GM10266 (cell line): ENCODE results near the gene TOMM22.
A peak's percentile ranks its signal among the peaks of the same experiment; 100 is the strongest.

Source experiments
- DNase-seq: peaks from one replicate; pipeline ENCODE4 v3.0.0; 2012; ENCODE audit errors: extremely low spot score
- CTCF ChIP-seq: IDR thresholded peaks from 2 replicates; pipeline ENCODE4 v1.5.1; 2012; ENCODE audit warnings: mild to moderate bottlenecking, low read depth; ENCODE audit not compliant: control insufficient read depth, insufficient read depth; ENCODE audit errors: missing control alignments

TOMM22 gene

GRCh38 chr22:38731703-38732161 lies 50.0 kb downstream of the TOMM22 start:
- no peak for DNase-seq
- TF ChIP-seq CTCF, result no peak

- TF ChIP-seq CTCF, result no peak
- no peak for DNase-seq
These were observed 50.6 kb downstream of the TOMM22 start for GRCh38 chr22:38732251-38732815.

- peak; percentile 49 for DNase-seq
These were observed 51.6 kb downstream of the TOMM22 start for GRCh38 chr22:38733329-38733723.

GRCh38 chr22:38733724-38734381 lies 52.1 kb downstream of the TOMM22 start:
- TF ChIP-seq CTCF, result no peak
- no peak for DNase-seq

More at GRCh38 chr22:38733329-38733723, 51.6 kb downstream of the TOMM22 start:
- peak; percentile 66 for TF ChIP-seq CTCF

GRCh38 chr22:38734421-38735100 lies 52.8 kb downstream of the TOMM22 start:
- no peak for TF ChIP-seq CTCF
- no peak for DNase-seq
